ENCODE measurements around the gene C20orf144.

The C20orf144 gene

GRCh38 chr20:33636776-33637175 is 25.4 kb upstream of the C20orf144 start:
- TF ChIP-seq POLR2AphosphoS5 (IDR thresholded peaks at IDR 0.05; ENCODE audit: low read depth, low read length) (no peak), FOXP2 (optimal IDR thresholded peaks at IDR 0.05; ENCODE audit: borderline replicate concordance, extremely low read depth, extremely low read length, insufficient read depth) (no peak), REST (IDR thresholded peaks at IDR 0.05; ENCODE audit: insufficient read depth in 1 of 2, low read depth in 2 of 2, low read length in 2 of 2) (no peak), SIN3A (IDR thresholded peaks at IDR 0.05; ENCODE audit: borderline replicate concordance, insufficient read depth, low read length) (no peak), TAF1 (IDR thresholded peaks at IDR 0.05; ENCODE audit: borderline replicate concordance, insufficient read depth, low read length) (no peak)

- TF ChIP-seq FOXP2 (optimal IDR thresholded peaks at IDR 0.05; ENCODE audit: borderline replicate concordance, extremely low read depth, extremely low read length, insufficient read depth) (peak; percentile 89), TAF1 (IDR thresholded peaks at IDR 0.05; ENCODE audit: borderline replicate concordance, insufficient read depth, low read length) (no peak)
These were observed 21.8 kb upstream of the C20orf144 start for GRCh38 chr20:33640287-33640686.

GRCh38 chr20:33644313-33645071 is 17.6 kb upstream of the C20orf144 start:
- TF ChIP-seq REST (IDR thresholded peaks at IDR 0.05; ENCODE audit: insufficient read depth in 1 of 2, low read depth in 2 of 2, low read length in 2 of 2): no peak
- TF ChIP-seq TAF1 (IDR thresholded peaks at IDR 0.05; ENCODE audit: borderline replicate concordance, insufficient read depth, low read length): no peak
- no peak for TF ChIP-seq SIN3A (IDR thresholded peaks at IDR 0.05; ENCODE audit: borderline replicate concordance, insufficient read depth, low read length)
- TF ChIP-seq FOXP2 (optimal IDR thresholded peaks at IDR 0.05; ENCODE audit: borderline replicate concordance, extremely low read depth, extremely low read length, insufficient read depth): no peak
- TF ChIP-seq POLR2AphosphoS5 (IDR thresholded peaks at IDR 0.05; ENCODE audit: low read depth, low read length): no peak

DNA sequence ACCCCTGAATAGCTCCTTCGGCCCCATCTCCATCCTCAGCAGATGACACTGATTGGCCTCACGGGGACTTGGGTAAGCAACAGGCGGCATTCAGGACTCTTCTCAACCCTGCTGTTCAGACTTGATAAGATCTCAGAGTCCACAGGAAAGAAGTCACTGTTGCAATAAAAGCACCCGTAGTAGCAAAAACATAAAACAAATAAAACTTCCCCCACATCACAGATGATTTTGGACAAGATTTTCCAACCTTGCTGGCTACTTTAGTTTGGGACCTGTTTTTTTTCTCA is 17.1 kb upstream of the C20orf144 start:
- no peak for TF ChIP-seq FOXP2 (optimal IDR thresholded peaks at IDR 0.05; ENCODE audit: borderline replicate concordance, extremely low read depth, extremely low read length, insufficient read depth)
- TF ChIP-seq SIN3A (IDR thresholded peaks at IDR 0.05; ENCODE audit: borderline replicate concordance, insufficient read depth, low read length): no peak
- TF ChIP-seq TAF1 (IDR thresholded peaks at IDR 0.05; ENCODE audit: borderline replicate concordance, insufficient read depth, low read length): no peak
- no peak for TF ChIP-seq REST (IDR thresholded peaks at IDR 0.05; ENCODE audit: insufficient read depth in 1 of 2, low read depth in 2 of 2, low read length in 2 of 2)
- no peak for TF ChIP-seq POLR2AphosphoS5 (IDR thresholded peaks at IDR 0.05; ENCODE audit: low read depth, low read length)

GRCh38 chr20:33645396-33645795 is 16.7 kb upstream of the C20orf144 start:
- TF ChIP-seq FOXP2 (optimal IDR thresholded peaks at IDR 0.05; ENCODE audit: borderline replicate concordance, extremely low read depth, extremely low read length, insufficient read depth): no peak
- no peak for TF ChIP-seq SIN3A (IDR thresholded peaks at IDR 0.05; ENCODE audit: borderline replicate concordance, insufficient read depth, low read length)
- no peak for TF ChIP-seq REST (IDR thresholded peaks at IDR 0.05; ENCODE audit: insufficient read depth in 1 of 2, low read depth in 2 of 2, low read length in 2 of 2)
- no peak for TF ChIP-seq TAF1 (IDR thresholded peaks at IDR 0.05; ENCODE audit: borderline replicate concordance, insufficient read depth, low read length)
- no peak for TF ChIP-seq POLR2AphosphoS5 (IDR thresholded peaks at IDR 0.05; ENCODE audit: low read depth, low read length)

Data from PFSK-1 (cell line).